Smooth muscle cell (in vitro differentiated cells): ENCODE results near the gene DLGAP1. TPM values are rescaled to one million over a fixed set of nuclear protein-coding genes. Genes with fewer than 3 reads are reported as not detected.

Experiments used
- DNase-seq: peaks from one replicate; lab custom pipeline; 2025; ENCODE audit not compliant: unreplicated experiment; lab: John Stamatoyannopoulos, UW
- H2AFZ ChIP-seq: fragments of 200-600 bp; sonication (generic); 2 replicates; pipeline ENCODE4 v1.6.0; 2016; ENCODE audit warnings: antibody characterized with exemption, low read depth, mild to moderate bottlenecking
- H3F3A ChIP-seq: fragments of 200-600 bp; sonication (generic); 2 replicates; pipeline ENCODE4 v1.6.0; 2017; ENCODE audit warnings: antibody characterized with exemption, low read depth
- H3K27ac ChIP-seq: fragments of 200-600 bp; sonication (generic); 2 replicates; pipeline ENCODE4 v1.5.1; 2016; ENCODE audit warnings: low read depth, mild to moderate bottlenecking
- H3K27me3 ChIP-seq: fragments of 200-600 bp; sonication (generic); 2 replicates; pipeline ENCODE4 v1.6.1; 2016; ENCODE audit warnings: low read depth, mild to moderate bottlenecking
- H3K36me3 ChIP-seq: fragments of 200-600 bp; sonication (generic); 2 replicates; pipeline ENCODE4 v1.5.1; 2016; ENCODE audit warnings: low read depth
- H3K4me1 ChIP-seq: fragments of 200-600 bp; sonication (generic); 2 replicates; pipeline ENCODE4 v1.5.1; 2016; ENCODE audit warnings: low read depth
- H3K4me2 ChIP-seq: fragments of 200-600 bp; sonication (generic); 2 replicates; pipeline ENCODE4 v1.6.0; 2016; ENCODE audit warnings: mild to moderate bottlenecking
- H3K4me3 ChIP-seq: fragments of 200-600 bp; sonication (generic); 2 replicates; pipeline ENCODE4 v1.5.1; 2016; ENCODE audit warnings: mild to moderate bottlenecking
- H3K79me2 ChIP-seq: fragments of 200-600 bp; sonication (generic); 2 replicates; pipeline ENCODE4 v1.6.0; 2016; ENCODE audit warnings: low read depth, mild to moderate bottlenecking
- H3K9ac ChIP-seq: fragments of 200-600 bp; sonication (generic); 2 replicates; pipeline ENCODE4 v1.6.0; 2016; ENCODE audit warnings: low read depth
- H3K9me3 ChIP-seq: fragments of 200-600 bp; sonication (generic); replicated peaks from 2 replicates; pipeline ENCODE4 v1.5.1; 2016; ENCODE audit warnings: low read depth
- H4K20me1 ChIP-seq: fragments of 200-600 bp; sonication (generic); 2 replicates; pipeline ENCODE4 v1.6.0; 2016; ENCODE audit warnings: low read depth
- WGBS: methylation state at CpG from one replicate; pipeline ENCODE4 v1.1.7; 2016; ENCODE audit warnings: low lambda C conversion rate; 5-methylcytosine and 5-hydroxymethylcytosine counted together
- polyA plus RNA-seq: library from polyadenylated mRNA; unstranded; fragments of >200 nt; fragmentation: Nextera tagmentation; extraction: Ambion mirVana; gene quantifications from 2 replicates; pipeline ENCODE4 v1.2.1, GENCODE V29; 2016
- total RNA-seq: library from RNA; depleted of rRNA; stranded (reverse); fragments of >200 nt; gene quantifications from 2 replicates; pipeline ENCODE4 v1.2.3, GENCODE V29; 2014
- TF ChIP-seq, protein P1 (sequence below): fragments of 200-600 bp; sonication (generic); IDR thresholded peaks from 2 replicates; pipeline ENCODE4 v1.5.1; 2017; ENCODE audit warnings: borderline replicate concordance, mild to moderate bottlenecking, antibody characterized with exemption; ENCODE audit not compliant: insufficient read depth, poor library complexity, severe bottlenecking

The DLGAP1 gene
- total and polyA plus RNA-seq, 2 experiments from 2014 or later, result 2.6 to 11.3 TPM

DNA sequence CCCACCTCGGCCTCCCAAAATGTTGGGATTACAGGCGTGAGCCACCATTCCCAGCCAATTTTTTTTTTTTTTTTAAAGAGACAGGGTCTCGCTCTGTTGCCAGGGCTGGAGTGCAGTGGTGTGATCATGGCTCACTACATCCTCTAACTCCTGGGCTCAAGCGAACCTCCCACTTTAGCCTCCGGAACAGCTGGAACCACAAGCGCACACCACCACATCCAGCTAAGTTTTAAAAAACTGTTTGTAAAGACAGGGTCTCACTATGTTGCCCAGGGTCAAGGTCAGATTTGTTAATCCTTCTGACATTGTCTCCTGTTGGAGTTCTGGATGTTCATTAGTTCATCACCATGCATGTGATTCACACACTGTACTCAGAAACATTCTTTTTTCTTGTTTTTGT lies 855.2 kb downstream of the DLGAP1 start:
- 95% methylated on average over 6 of the region's 6 CpGs for WGBS
- H3K9ac ChIP-seq, result no peak overlapping the region
- no peak for DNase-seq
- peaks cover 43% of the 10 kb centered on the region for H3F3A ChIP-seq
- H3K27ac ChIP-seq, result no peak overlapping the region
- no peak overlapping the region for H2AFZ ChIP-seq
- H3K4me3 ChIP-seq, result no peak overlapping the region
- H3K36me3 ChIP-seq, result no peaks in the 10 kb centered on the region
- TF ChIP-seq, protein P1, sequence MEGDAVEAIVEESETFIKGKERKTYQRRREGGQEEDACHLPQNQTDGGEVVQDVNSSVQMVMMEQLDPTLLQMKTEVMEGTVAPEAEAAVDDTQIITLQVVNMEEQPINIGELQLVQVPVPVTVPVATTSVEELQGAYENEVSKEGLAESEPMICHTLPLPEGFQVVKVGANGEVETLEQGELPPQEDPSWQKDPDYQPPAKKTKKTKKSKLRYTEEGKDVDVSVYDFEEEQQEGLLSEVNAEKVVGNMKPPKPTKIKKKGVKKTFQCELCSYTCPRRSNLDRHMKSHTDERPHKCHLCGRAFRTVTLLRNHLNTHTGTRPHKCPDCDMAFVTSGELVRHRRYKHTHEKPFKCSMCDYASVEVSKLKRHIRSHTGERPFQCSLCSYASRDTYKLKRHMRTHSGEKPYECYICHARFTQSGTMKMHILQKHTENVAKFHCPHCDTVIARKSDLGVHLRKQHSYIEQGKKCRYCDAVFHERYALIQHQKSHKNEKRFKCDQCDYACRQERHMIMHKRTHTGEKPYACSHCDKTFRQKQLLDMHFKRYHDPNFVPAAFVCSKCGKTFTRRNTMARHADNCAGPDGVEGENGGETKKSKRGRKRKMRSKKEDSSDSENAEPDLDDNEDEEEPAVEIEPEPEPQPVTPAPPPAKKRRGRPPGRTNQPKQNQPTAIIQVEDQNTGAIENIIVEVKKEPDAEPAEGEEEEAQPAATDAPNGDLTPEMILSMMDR, result no peak
- H3K27me3 ChIP-seq, result no peaks in the 10 kb centered on the region
- H4K20me1 ChIP-seq, result no peaks in the 10 kb centered on the region
- H3K4me2 ChIP-seq, result no peak overlapping the region
- H3K9me3 ChIP-seq, result no peaks in the 10 kb centered on the region
- peaks cover 17% of the 10 kb centered on the region for H3K79me2 ChIP-seq
- peaks cover 36% of the 10 kb centered on the region for H3K4me1 ChIP-seq

DNA sequence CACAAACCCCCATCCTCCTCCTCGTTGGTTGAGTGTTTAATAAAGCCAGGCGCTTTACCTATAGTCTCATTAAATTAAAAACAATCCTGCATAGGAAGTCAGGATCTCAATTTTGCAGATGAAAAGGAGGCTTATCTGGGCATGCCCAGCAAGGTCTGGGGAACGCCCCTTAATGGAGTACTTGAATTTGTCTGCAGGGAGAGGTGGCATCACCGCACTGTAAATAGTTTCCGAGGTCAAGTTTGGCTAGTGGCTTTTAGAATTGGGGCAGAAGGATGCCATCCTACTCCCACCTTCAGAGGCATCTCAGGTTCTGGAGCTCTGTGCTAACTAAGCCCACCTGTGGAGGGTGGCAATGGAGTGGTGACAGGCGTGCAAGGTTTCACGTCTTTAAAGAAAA lies 855.9 kb downstream of the DLGAP1 start:
- H3K27me3 ChIP-seq, result no peaks in the 10 kb centered on the region
- H3K4me2 ChIP-seq, result no peak overlapping the region
- H2AFZ ChIP-seq, result no peak overlapping the region
- H4K20me1 ChIP-seq, result no peaks in the 10 kb centered on the region
- H3K27ac ChIP-seq, result no peak overlapping the region
- peaks cover 41% of the 10 kb centered on the region for H3K4me1 ChIP-seq
- peaks cover 17% of the 10 kb centered on the region for H3K79me2 ChIP-seq
- TF ChIP-seq, protein P1, result no peak
- WGBS, result 89% methylated on average over 7 of the region's 7 CpGs
- DNase-seq, result no peak
- H3K4me3 ChIP-seq, result no peak overlapping the region
- H3F3A ChIP-seq, result peaks cover 42% of the 10 kb centered on the region
- no peak overlapping the region for H3K9ac ChIP-seq
- no peaks in the 10 kb centered on the region for H3K36me3 ChIP-seq
- no peaks in the 10 kb centered on the region for H3K9me3 ChIP-seq

- Histone ChIP-seq H3K27ac (no peak overlapping the region), H3K4me1 (peaks cover 41% of the 10 kb centered on the region), H3K9ac (no peak overlapping the region), H2AFZ (no peak overlapping the region), H3K4me3 (no peak overlapping the region), H3K79me2 (peaks cover 17% of the 10 kb centered on the region), H3K4me2 (no peak overlapping the region), H3K36me3 (no peaks in the 10 kb centered on the region), H3F3A (peaks cover 36% of the 10 kb centered on the region), H3K27me3 (no peaks in the 10 kb centered on the region), H3K9me3 (no peaks in the 10 kb centered on the region), H4K20me1 (no peaks in the 10 kb centered on the region)
- TF ChIP-seq, protein P1, result no peak
- 97% methylated on average over 10 of the region's 10 CpGs for WGBS
- DNase-seq, result no peak
These were observed 856.5 kb downstream of the DLGAP1 start for GRCh38 chr18:3598581-3598980.
